Epidermal melanocyte (primary cell): Measurements from ENCODE around the gene CATSPERB.
"Not testable (repeated sequence)": the region's sequence is repeated elsewhere in the genome, so short reads cannot be mapped to it uniquely, and the experiment has no call there.

Source experiments
- DNase-seq: peaks from one replicate; pipeline ENCODE4 v3.0.0; 2011; ENCODE audit warnings: low spot score; ENCODE audit not compliant: insufficient read length

CATSPERB gene

GRCh38 chr14:91582761-91583160, 149.1 kb downstream of the CATSPERB start:
- DNase-seq = no peak

GRCh38 chr14:91580876-91581577, 150.9 kb downstream of the CATSPERB start:
- DNase-seq = no peak

GRCh38 chr14:91577632-91578233, 154.2 kb downstream of the CATSPERB start:
- DNase-seq = no peak

DNA sequence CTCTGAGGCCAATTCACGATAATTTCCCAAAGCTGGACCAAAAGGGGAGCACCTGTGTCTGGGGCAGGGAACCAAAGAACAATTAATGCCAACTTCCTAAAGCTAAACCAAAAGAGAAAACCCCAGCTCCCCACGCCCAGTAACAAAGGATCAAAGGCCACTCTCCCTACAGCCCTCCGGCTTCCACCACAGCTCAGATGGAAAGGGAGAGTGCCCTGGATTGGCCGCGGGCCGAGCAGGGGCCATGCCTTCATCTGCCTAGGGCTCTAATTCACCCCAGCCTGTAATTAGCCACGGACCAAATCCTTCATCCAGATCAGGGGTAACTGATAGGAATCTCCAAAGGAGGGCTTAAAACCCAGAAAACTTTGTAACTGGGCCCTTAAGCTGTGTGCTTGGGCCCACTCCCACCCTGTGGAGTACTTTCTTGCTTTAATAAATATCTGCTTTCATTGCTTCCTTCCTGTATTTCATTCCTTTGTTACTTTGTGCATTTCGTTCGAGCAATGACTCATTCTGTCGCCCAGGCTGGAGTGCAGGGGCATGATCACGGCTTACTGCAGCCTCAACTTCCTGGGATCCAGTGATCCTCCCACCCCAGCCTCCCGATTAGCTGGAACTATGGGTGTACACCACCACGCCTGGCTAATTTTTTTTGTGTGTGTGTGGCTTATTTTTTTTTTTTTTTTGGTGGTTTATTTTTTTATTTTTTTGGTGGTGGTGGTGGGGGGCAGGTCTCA, 156.2 kb downstream of the CATSPERB start:
- DNase-seq = no peak

DNA sequence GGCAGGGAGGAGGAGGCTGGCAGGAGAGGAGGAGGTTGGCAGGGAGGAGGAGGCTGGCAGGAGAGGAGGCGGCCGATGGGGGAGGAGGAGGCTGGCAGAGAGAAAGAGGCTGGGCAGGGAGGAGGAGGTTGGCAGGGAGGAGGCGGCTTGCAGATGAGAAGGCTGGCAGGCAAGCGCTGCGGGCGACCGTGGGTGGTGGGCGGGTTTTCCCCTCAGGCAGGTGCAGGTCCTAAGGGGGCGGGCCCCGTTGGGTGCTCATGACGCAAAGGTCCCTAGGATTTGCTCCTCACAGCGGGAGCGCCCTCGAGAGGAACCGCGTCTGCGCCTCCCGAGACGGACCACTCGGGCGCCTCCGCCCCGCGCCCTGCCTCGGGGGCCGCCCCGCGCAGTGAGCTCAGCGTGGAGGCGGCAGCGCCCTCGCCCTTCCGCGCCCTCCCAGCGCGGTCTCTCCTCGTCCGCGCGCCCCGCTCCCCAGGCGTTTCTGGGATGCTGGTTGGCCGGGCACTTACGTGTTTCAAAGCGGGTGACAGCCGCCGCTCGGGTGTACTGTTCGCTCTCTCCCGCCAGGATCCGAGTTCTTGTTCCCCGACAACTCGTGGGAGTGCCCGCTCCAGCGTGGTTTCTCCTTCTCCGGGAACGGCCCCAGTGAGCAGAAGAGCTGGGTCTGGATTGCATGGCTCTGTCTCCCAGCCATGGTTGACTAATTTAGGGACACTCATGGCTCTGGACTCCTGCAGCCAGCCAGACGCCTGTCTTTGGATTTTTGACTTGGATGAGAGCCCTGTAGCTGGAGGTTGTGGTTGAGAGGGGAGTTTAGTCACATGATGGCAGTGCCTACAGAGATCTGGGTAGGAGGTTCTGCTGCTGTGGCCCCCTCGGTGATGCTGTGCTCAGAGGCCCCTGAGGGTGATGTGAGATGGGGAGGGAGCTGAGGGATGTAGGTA, 157.7 kb downstream of the CATSPERB start:
- DNase-seq = no peak

DNA sequence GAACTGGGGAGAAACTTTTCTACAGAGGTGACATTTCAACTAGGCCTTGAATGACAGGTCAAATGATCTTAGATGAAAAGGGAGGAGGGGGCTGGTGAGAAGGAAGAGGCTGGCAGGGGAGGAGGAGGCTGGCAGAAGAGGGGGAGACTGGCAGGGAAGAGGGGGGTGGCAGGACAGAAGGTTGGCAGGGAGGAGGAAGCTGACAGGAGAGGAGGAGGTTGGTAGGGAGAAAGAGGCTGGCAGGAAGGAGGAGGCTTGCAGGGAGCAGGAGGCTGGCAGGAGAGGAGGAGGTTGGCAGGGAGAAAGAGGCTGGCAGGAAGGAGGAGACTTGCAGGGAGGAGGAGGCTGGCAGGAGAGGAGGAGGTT, 158.4 kb downstream of the CATSPERB start:
- no peak for DNase-seq

- DNase-seq = no peak
Observed at GRCh38 chr14:91570021-91570420, 161.9 kb downstream of the CATSPERB start.

GRCh38 chr14:91569301-91569700, 162.6 kb downstream of the CATSPERB start:
- DNase-seq = no peak

- no peak for DNase-seq
Observed at GRCh38 chr14:91568626-91569025, 163.3 kb downstream of the CATSPERB start.

- DNase-seq = not testable (repeated sequence)
Observed at GRCh38 chr14:91567827-91568226, 164.1 kb downstream of the CATSPERB start.

- no peak for DNase-seq
Observed at GRCh38 chr14:91555531-91555930, 176.4 kb downstream of the CATSPERB start.

GRCh38 chr14:91554535-91555332, 177.2 kb downstream of the CATSPERB start:
- DNase-seq = no peak

GRCh38 chr14:91548108-91548507, 183.8 kb downstream of the CATSPERB start:
- DNase-seq = no peak

- no peak for DNase-seq
Observed at GRCh38 chr14:91545946-91546716, 185.8 kb downstream of the CATSPERB start.

- DNase-seq = no peak
Observed at GRCh38 chr14:91545204-91545603, 186.7 kb downstream of the CATSPERB start.

DNA sequence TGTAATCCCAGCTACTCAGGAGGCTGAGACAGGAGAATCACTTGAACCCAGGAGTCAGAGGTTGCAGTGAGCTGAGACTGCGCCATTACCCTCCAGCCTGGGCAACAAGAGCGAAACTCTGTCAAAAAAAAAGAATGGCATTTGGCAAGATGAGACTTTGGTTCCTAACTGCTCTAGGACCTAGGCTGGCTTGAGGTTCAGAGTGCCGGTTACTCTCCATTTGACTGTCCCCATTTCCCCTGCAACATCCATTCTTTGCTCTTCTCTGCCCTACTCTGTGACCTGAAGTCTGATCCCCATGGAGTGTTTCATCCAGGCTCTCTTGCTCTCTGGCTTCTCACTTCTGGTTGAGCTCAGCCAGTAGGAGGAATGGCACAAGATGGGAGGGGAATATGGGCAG, 195.6 kb downstream of the CATSPERB start:
- DNase-seq = no peak

DNA sequence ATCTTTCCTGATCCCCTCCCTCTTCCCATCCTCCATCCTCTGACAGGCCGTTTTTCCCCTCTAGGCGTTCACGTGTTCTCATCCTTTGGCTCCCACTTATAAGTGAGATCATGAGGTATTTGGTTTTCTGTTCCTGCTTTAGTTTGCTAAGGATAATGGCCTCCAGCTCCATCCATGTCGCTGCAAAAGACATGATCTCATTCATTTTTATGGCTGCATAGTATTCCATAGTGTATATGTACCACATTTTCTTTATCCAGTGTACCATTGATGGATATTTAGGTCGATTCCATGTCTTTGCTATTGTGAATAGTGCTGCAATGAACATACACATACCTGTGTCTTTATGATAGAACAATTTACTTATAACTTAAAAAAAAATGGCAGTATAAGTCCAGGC, 197.8 kb downstream of the CATSPERB start:
- not testable (repeated sequence) for DNase-seq

DNA sequence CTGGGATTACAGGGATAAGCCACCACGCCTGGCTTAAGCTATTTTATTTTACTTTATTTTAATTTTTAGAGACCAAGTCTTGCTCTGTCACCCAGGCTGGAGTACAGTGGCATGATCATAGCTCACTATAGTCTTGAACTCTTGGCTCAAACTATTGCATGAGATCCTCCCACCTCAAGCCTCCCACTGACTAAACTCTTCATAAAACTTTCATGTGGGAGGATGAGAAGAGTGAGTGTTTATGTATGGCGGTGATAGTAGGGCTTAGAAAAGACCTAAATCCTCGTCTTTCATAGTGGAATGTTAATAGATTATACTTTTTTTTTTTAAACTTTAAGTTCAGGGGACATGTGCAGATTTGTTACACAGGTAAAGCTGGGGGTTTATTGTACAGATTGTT, 198.3 kb downstream of the CATSPERB start:
- no peak for DNase-seq
